ENCODE results near the gene GRB10.
A peak's percentile ranks its signal among the peaks of the same experiment; 100 is the strongest.

GRB10 gene

DNA sequence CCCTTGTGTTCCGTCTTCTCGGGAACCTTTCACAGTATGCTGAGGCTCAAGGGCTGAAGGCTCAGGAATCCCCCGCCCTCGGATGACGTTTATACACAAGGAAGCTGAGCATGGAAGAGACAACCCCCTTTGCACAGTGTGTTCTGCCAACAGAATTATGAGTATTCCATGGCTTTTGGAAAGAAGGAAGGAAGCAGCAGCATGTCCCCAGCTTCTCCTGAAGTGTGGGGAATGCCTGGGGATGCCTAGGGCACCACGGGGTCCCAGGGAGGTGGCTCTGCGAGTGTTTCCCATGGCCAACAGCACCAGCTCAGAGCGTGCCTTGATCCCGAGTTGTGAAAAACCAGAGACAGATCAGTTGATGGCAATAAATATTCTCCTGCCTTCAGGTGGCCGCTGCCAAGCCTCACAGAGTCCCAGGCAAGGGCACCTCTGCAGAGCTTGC is 128.7 kb downstream of the GRB10 start:
- no peaks in the 10 kb centered on the region for H3K36me3 ChIP-seq (ENCODE audit: control insufficient read depth, insufficient read depth, low read length)
- H3K4me1 ChIP-seq = no peaks in the 10 kb centered on the region
- no peak overlapping the region for H3K4me3 ChIP-seq (ENCODE audit: low read depth, low read length)
- no peaks in the 10 kb centered on the region for H3K9me3 ChIP-seq (ENCODE audit: control insufficient read depth, low read length)
- H3K4me2 ChIP-seq (ENCODE audit: low read length) = no peak overlapping the region
- H3K9ac ChIP-seq = no peak overlapping the region
- no peaks in the 10 kb centered on the region for H3K79me2 ChIP-seq
- no peak overlapping the region for H2AFZ ChIP-seq
- no peaks in the 10 kb centered on the region for H3K27me3 ChIP-seq (ENCODE audit: control insufficient read depth, insufficient read depth, low read length)
- peak overlapping the region; percentile 33 for H3K27ac ChIP-seq
- TF ChIP-seq, protein P1, sequence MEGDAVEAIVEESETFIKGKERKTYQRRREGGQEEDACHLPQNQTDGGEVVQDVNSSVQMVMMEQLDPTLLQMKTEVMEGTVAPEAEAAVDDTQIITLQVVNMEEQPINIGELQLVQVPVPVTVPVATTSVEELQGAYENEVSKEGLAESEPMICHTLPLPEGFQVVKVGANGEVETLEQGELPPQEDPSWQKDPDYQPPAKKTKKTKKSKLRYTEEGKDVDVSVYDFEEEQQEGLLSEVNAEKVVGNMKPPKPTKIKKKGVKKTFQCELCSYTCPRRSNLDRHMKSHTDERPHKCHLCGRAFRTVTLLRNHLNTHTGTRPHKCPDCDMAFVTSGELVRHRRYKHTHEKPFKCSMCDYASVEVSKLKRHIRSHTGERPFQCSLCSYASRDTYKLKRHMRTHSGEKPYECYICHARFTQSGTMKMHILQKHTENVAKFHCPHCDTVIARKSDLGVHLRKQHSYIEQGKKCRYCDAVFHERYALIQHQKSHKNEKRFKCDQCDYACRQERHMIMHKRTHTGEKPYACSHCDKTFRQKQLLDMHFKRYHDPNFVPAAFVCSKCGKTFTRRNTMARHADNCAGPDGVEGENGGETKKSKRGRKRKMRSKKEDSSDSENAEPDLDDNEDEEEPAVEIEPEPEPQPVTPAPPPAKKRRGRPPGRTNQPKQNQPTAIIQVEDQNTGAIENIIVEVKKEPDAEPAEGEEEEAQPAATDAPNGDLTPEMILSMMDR (IDR thresholded peaks at IDR 0.05) = no peak

DNA sequence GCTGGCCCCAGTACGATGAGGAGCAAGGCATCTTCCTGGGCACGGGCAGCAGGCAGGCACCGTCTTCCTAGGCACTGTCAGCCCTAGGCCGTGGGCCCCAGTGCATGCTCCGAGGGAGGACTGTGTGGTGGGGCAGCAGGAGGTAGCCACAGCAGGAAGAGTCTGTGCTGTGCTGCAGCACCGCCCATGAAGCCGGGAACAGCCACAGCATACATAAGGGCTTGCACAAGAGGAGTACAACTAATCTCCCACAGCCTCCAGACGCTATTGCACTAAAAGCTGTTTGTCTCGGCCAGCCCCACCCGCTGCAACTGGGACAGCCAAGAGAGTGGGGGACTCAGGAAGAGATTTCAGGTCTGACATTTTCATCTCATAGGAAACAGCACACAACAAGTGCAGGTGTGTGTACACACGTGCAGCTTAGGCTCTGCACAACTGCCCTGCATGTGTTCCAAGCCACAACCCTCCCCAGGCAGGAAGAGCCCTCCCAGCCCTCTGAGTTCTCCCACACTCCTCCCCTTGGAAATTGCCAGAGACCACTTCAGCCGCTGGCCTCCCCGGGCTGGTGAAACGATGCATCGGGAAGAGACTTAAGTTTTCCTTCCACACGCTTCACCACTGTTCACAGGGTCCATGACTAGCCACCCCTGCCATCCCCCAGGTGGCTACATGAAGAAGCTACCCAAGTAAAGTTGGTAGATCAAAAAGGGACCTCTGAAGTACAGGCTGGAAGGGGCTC is 129.4 kb downstream of the GRB10 start:
- Histone ChIP-seq H3K9me3 (ENCODE audit: control insufficient read depth, low read length) (no peaks in the 10 kb centered on the region), H3K9ac (no peak overlapping the region), H3K79me2 (no peaks in the 10 kb centered on the region), H2AFZ (no peak overlapping the region), H3K4me3 (ENCODE audit: low read depth, low read length) (no peak overlapping the region), H3K27ac (peak overlapping the region; percentile 33), H3K27me3 (ENCODE audit: control insufficient read depth, insufficient read depth, low read length) (no peaks in the 10 kb centered on the region), H3K4me2 (ENCODE audit: low read length) (no peak overlapping the region), H3K4me1 (no peaks in the 10 kb centered on the region), H3K36me3 (ENCODE audit: control insufficient read depth, insufficient read depth, low read length) (no peaks in the 10 kb centered on the region)
- TF ChIP-seq, protein P1 (IDR thresholded peaks at IDR 0.05) = no peak

DNA sequence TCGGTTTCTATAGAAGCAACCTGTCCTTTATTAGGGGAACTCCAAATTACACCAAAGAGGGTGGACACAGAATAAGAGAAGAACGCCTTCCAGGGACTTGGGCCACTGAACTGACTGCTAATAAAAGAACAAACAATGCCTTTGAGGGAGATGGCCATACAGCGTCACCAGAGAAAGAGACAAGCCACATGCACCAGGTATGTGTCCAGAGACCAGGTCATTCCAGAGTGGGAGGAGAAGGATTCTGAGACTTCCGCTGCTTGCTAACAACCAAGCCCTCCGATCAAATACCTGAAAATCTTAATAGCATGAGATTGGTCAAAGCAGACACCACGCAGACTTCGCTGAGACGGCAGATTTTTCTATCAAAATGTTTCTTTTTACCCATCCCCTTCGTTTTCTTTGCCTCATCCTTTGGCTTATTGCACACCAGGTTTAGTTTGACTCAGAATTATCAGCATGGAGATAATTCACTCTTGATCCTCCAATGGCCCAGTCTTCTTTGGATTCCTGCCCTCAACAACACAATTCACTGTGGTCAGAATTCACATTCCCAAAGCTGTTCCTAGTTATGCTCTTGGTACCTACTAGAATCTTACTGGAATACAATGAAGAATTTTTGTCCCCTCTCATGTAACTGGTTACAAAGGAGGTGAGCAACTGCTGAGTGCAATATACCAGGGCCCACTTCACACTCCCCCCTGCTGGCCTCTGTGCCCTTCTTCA is 130.1 kb downstream of the GRB10 start:
- H3K4me2 ChIP-seq (ENCODE audit: low read length) = no peak overlapping the region
- H3K79me2 ChIP-seq = no peaks in the 10 kb centered on the region
- no peak overlapping the region for H3K27ac ChIP-seq
- no peak overlapping the region for H2AFZ ChIP-seq
- TF ChIP-seq, protein P1 (IDR thresholded peaks at IDR 0.05) = no peak
- H3K9ac ChIP-seq = no peak overlapping the region
- H3K27me3 ChIP-seq (ENCODE audit: control insufficient read depth, insufficient read depth, low read length) = no peaks in the 10 kb centered on the region
- no peaks in the 10 kb centered on the region for H3K36me3 ChIP-seq (ENCODE audit: control insufficient read depth, insufficient read depth, low read length)
- no peaks in the 10 kb centered on the region for H3K4me1 ChIP-seq
- no peak overlapping the region for H3K4me3 ChIP-seq (ENCODE audit: low read depth, low read length)
- no peaks in the 10 kb centered on the region for H3K9me3 ChIP-seq (ENCODE audit: control insufficient read depth, low read length)

DNA sequence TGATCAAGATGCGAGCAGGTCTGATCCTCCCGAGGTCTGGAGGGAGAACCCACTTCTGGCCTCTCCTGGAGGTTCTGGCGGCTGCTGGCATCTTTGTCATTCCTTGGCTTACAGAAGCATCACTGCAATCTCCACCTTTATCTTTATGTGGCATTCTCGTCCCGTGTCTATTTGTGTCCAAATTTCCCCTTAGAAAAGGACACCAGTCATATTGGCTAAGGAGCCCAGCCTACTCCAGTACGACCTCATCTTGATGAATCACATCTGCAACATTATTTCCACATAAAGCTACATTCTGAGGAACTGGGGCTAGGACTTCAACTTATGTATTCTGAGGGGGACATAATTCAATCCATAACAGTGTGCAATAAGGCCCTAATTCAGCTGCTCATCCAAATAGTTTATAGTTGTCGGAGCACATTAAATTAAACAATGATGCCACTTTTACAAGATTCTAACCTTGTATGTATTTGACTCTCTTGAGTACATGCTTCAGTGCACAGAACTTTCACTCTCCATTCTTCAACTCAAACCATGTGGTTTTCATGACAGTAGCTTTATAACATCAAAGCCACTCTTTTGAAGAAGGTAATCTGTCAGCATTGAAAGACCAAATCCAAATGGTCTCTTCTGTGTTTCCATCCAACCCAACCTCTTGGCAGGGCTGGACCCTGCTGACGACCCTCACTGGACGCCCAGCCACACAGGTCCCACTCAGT is 131.3 kb downstream of the GRB10 start:
- no peaks in the 10 kb centered on the region for H3K27me3 ChIP-seq (ENCODE audit: control insufficient read depth, insufficient read depth, low read length)
- no peaks in the 10 kb centered on the region for H3K4me1 ChIP-seq
- no peaks in the 10 kb centered on the region for H3K36me3 ChIP-seq (ENCODE audit: control insufficient read depth, insufficient read depth, low read length)
- H3K9me3 ChIP-seq (ENCODE audit: control insufficient read depth, low read length) = no peaks in the 10 kb centered on the region
- H3K4me3 ChIP-seq (ENCODE audit: low read depth, low read length) = no peak overlapping the region
- TF ChIP-seq, protein P1 (IDR thresholded peaks at IDR 0.05) = no peak
- H2AFZ ChIP-seq = no peak overlapping the region
- H3K79me2 ChIP-seq = no peaks in the 10 kb centered on the region
- no peak overlapping the region for H3K9ac ChIP-seq
- no peak overlapping the region for H3K27ac ChIP-seq
- H3K4me2 ChIP-seq (ENCODE audit: low read length) = no peak overlapping the region
